Hematopoietic multipotent progenitor cell treated with erythropoietin and hydrocortisone succinate and interleukin-3 and kit ligand, for 17 days (in vitro differentiated cells): Measurements from ENCODE around the gene LRRC73.
"Not testable (repeated sequence)": the region's sequence is repeated elsewhere in the genome, so short reads cannot be mapped to it uniquely, and the experiment has no call there.

Experiments used
- DNase-seq: peaks from one replicate; pipeline ENCODE4 v3.0.0-alpha.2; 2015; ENCODE audit warnings: low spot score

The LRRC73 gene, protein sequence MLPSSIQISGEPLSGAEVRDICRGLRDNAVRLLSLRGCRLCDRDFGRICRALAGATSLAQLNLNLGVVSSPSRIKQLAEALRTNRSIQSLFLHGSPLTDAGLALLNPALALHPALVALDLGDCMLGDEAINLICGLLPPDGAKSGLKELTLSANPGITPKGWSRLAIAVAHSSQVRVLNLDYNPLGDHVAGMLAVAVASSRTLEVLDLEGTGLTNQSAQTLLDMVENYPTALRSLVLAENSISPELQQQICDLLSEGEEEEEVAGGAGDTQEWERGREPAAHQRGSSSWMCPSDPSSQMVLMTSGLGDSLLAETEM

DNA sequence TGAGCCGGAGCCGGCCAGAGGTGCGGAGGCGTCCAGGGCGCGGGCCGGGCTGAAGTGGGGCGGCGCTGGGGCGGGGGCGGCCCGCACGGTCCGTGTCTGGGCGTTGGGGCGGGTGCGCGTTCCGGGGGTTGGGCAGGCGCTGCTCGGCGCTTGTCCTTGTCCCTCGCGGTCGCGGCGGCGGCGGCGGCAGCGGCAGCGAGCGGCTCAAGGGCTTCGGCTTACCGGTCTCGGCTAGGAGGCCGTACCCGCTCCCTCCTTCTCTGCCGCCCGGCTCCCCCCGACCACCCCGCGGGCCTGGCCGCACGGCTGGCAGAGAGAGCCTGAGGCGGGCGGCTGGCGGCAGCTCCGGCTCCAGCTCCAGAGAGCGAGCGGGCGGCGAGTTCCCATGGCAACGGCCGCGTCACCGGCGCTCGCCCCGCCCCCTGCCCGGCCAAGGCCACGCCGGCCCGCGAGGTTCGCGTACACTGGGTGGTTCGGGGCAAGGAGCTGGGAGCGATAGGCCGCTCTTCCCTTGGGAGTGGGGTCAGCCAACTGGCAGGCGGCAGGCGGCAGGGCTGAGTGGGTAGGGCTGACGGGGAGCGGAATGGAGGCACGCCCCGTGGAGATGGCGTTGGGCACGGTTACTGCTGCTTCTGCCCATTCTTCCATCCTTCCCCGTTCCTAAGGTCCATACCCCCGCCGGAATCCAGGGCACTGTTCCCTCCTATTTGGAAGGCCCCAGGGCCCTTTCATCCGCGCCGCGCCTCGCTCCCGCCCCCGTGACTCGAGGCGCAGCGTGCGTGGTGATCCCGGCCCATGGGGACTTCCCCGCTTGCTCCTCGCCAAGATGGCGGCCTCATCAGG lies at the start of gene LRRC73:
Gene LRRC73, minus strand, starts transcription at position 363 of the 843 bp plus-strand sequence. CDS start 561 bp downstream, outside the sequence.
- peak; percentile 87 for DNase-seq

DNA sequence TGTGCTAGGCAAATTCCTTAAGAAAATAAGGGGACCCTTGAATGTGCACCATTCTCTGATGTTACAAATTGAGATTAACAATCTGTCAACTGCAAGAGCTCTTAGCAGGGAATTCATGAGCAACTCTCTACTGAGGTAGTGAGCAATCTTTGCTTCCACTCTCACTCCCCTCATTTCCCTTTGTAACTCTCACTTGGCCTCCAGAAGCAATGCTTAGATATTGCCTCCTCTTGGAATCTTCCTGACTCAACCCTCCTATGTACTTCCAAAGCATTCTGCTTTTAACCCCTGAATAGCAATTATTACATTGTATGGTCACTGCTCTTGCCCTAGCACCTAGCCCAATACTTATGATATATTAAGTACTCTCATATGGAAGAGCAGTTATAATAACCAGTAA lies 49.2 kb upstream of the LRRC73 start:
- DNase-seq: no peak

DNA sequence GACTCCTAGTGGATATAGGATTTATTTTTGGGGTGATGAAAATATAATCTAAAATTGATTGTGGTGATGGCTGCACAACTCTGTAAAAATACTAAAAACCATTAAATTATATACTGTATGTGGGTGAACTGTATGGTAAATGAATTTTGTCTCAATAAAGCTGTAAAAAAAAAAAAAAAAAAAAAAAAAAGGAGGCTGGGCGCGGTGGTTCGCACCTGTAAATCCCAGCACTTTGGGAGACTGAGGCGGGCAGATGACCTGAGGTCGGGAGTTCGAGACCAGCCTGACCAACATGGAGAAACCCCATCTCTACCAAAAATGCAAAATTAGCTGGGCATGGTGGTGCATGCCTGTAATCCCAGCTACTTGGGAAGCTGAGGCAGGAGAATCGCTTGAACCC lies 47.5 kb upstream of the LRRC73 start:
- DNase-seq: not testable (repeated sequence)

DNA sequence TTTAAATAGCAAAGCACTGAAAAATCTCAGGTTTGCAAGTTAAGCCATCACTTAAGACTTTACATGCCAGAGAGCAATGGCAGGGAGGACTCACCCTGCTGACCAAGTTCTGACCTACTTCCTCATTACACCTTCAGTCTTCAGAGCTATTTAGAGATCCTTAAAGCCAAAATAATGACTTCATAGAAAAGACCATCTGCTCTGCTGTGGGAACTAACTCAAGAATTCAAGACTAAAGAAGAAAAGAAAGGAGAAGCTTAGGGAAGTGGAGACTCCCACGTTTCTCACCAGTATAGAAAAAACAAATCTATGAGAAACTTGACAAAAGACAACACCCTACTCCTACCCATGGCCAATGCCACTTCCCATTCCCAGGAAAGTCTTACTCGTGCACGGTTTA lies 37.1 kb upstream of the LRRC73 start:
- no peak for DNase-seq

DNA sequence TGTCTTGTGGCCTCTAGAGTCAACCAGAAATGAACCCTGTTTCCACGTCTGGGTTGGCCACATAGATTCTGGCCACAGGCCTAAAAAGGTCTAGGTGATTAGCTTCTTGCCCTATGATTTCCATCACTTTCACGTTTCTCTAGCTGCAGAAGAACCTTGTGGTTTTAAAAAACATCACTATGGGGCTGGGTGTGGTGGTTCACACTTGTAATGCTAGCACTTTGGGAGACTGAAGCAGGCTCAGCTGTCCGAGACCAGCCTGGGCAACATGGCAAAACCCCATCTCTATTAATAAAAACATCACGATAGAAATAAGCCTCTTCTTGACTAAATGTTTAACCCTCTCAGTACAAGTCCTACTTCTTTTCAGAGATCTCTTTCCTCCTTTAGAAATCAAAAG lies 34.3 kb upstream of the LRRC73 start:
- no peak for DNase-seq

DNA sequence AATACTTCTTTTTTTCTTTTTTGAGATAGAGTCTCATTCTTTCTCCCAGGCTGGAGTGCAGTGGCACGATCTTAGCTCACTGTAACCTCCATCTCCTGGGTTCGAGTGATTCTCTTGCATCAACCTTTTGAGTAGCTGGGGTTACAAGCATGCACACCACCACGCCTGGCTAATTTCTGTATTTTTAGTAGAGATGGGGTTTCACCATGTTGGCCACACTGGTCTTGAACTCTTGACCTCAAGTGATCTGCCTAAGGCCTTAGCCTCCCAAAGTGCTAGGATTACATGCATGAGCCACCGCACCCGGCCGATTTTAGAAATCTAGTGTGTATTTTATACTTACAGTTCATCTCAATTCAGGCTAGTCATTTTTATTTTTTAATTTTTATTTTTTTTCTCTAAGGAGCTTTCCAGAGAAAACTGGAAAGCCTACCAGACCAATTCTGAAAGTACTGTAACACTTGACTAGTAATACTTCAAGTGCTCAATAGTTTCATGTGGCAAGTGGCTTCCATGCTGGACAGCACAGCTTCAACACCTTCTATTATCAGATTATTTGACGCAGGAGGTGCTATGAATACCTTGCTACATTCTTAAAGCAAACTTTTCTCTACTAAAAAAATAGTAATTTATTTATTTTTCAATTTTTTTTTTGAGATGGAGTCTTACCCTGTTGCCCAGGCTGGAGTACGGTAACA lies 31.8 kb upstream of the LRRC73 start:
- no peak for DNase-seq

DNA sequence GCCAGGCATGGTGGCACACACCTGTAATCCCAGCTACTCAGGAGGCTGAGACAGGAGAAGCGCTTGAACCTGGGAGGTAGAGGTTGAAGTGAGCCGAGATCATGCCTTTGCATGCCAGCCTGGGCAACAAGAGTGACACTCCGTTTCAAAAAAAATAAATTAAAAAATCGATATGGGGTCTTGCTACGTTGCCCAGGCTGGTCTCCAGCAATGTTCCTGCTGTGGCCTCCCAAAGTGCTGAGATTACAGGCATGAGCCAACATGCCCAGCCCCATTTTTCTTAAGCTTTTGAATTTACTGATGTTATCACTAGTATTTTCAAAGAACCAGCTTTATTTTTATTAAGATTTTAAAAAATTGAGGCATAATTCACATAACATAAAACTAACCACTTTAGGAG lies 30.4 kb upstream of the LRRC73 start:
- no peak for DNase-seq

DNA sequence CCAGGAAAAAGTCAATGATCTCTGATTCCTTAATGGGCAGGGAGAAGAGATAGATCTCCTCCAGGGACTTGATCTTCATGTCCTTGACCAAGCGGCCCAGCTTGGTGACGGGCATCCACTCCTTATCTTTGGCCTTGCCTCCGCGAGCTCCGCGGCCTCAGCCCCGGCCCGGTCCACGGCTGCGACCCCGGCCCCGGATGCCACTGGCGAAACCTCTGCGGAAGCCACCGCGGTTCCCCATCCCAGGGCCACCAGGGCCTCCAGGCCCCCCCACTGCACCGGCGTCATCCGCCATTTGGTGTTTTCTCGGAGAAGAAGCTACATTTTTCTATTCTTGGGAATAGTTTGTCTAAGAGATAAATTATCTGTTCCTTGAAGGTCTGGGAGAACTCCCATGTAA lies 29.3 kb upstream of the LRRC73 start:
- DNase-seq: not testable (repeated sequence)

DNA sequence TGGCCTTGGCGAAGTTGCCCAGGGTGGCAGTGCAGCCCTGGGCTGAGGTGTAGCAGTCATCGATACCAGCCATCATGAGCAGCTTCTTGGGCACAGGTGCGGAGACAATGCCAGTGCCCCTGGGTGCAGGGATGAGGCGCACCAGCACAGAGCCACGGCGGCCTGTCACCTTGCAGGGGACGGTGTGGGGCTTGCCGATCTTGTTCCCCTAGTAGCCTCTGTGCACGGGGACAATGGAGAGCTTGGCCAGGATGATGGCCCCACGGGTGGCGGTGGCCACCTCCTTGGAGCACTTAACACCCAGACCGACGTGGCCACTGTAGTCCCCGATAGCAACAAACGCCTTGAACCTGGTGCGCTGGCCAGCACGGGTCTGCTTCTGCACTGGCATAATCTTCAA lies 28.8 kb upstream of the LRRC73 start:
- not testable (repeated sequence) for DNase-seq

DNA sequence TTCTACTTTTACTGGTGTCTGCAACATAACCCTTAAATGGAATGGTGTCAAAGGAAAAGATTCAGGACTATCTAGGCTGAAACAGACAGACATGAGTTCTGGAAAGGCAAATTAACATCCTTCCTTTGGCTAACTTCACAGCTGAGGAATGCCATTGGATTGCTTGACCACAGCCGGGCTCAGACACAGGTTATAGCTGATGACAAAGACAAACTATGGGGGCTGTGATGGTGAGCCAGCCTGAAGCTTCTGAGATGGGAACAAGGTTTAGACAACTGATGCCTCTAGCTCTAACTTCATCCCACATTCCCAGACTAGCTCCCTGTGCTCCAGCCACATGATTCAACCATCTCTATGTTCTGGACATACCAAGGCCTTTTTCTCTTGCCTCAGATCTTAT lies 22.1 kb upstream of the LRRC73 start:
- no peak for DNase-seq

DNA sequence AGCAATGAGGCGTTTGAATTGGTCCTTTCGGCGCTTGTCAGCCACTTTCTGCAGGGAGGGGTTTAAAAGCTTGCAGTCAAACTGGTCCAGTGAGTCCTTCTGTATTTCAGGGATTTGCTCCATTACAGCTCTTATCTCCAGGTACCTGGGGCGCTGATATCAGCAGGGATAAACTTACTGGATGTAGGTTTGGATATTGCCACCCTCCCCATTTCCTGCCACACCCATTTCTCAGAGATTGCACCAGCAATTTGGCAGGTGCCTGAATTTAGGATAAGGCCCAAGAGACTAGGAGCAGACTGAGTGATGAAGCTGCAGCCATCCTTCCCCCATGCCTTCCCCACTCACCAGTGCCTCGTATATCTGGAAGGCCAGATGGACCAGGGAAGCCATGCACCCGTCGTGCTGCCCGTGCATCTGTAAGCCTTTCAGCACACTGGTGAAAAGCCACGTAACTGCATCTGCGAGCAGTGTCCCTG lies 14.4 kb upstream of the LRRC73 start:
- no peak for DNase-seq

DNA sequence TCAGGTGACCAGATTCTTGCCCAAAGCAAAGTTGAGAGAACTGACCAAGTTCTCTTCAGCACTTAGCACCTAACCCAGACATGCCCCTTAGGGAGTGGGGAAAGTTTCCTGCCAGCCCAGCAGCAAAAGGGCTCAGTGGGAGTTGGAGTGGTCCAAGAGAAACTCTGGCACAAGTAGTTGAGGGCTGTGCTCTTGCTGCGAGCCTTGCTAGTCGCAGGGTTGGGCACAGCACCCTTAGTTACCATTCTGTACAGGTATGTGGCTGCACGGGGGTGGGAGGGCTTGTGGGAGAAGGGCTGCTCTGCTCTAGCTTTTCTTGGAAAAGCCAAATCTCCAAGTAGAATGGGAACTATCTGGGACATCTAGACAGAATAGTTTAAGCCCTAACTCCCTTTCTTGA lies 13.1 kb upstream of the LRRC73 start:
- DNase-seq: no peak

DNA sequence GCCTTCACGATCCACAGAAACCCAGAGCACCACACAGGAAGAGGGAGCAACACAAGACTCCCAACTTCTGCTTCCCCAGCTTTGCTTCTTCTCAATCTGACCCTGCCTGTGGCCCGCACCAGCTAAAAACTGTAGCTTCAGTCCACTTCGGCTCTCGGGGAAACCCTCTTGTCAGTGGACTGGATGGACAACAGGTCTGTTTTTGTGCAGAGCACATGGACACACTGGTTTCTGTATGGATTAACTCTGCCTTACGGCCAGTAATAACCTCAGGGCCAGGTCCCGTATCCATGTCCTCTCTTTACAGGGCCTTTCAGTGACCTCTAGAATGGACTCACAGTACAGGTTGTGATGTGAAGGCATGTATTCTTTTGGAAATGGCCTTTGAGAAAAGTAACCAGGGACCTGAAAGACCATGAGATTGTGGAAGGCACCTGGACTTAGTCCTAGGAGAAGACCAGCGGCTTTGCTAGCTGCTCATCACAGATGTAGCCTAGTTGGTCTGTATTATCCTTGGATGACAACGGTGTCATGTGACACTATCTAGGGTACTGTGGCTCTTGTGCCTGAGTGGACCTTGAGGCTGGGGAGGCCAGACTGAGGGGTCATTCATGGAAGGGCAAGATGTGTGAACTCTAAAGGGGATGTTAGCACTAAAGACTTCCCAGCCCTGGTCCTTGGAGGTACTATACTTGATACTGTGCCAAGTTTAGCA lies 12.6 kb upstream of the LRRC73 start:
- DNase-seq: no peak

DNA sequence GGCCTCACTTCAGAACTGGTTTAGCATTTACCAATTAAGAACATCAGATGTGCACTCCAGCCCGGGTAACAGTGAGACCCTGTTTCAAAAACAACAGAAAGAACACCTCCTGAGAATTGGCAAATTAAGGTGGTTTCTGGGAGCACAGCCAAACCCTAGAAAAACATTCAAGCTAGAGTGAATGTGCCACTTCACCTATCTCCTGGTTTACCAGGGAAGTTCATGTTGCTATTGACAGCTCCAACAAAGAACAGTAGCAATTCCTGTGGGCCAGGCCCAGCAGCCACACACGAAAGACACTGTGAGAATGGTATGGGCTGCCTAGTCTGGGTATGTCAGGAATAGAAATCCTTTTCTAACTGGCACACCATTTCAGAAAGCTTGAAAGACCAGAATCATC lies 11.7 kb upstream of the LRRC73 start:
- DNase-seq: no peak

DNA sequence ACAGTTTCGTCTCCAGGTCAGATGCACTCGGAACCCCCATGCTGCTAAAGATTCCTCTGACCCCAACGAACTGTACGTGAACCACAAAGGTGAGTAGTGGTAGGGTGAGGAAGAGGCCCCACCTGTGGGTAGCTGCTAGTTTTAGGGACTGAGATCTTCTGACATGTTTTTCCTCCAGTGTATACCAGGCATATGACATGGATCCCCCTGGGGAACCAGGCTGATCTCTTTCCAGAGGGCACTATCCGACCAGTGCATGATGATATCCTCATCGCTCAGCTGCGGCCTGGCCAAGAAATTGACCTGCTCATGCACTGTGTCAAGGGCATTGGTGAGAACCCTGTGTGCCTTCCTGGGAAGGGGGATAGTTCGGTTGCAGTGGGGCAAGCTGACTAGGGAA lies 10.0 kb upstream of the LRRC73 start:
- DNase-seq: no peak

DNA sequence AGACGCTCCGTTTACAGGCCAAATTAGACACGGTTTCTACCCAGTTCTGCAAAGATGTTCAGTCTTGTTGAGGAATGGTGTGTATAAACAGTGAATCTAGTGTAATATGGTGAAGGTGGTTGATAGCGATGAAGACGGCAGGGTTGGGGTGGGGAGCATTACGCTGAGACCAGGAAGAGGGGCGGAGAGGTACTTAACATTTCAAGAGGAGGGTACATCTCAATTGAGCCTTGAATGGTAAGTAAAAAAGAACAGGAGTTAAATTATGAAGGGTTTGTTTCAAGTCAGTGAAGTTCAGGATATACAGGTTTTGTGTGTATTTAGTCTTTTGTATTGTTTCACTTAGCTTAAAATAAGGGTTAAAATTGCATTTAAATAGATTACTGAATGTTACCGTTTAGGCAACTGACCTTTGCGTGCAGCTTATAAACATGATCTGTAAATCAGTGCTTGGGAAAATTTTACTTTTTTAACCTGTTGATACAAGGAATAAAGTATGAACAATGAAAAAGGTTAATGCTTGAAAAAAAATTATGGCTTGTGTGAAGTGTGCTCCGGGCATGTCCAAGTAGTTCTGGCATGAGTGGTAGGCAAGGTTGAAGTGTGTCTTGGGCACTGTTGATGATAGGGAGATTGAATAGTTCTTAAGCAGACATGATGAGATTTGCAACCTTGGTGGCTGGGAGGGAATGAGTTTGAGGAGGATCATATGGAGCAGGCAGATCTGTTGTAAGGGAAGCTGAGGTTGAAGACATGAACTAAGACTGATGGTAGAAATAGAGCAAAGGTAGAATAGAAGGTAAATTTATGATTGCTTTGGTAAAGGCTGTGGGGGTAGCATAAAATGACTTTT lies 7.6 kb upstream of the LRRC73 start:
- DNase-seq: no peak

DNA sequence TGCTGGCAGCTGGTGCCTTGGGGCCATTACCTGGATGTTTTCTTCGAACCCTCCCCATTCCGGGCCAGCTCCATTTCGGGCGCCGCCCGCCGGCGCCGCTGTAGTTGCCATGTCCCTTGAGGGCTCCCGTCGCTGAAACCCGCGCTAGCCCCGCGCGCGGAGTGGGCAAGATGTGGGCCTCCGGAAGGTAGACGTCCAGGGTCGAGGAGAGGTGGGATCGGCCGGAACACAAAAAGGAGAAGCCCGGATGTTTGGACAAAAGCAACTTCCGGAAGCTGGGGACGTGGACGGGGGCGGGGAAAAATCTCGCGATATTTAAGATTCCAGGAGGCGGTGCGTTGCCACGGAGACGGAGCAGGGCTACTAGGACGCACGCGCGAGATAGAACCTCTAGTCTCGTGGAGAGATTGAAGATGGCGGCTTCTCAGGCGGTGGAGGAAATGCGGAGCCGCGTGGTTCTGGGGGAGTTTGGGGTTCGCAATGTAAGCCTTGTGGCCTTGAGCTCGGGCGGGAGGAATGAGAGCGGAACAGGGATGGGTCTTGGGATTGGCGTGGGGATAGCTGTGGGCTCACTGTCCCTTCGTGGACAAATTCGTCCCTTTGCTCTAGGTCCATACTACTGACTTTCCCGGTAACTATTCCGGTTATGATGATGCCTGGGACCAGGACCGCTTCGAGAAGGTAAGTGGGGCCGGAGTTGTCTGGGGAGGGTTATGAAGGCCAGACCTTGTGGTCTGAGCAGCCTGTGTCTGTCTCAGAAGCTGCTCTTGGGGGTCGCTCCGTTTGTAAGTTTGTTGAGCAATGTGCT lies 6.8 kb upstream of the LRRC73 start, which contains the start of the genes POLR1C and YIPF3:
Gene POLR1C, plus strand, starts transcription at position 393 of the 808 bp plus-strand sequence. Its CDS starts 21 bp downstream, at position 414.
Gene YIPF3, minus strand, starts transcription at position 230 of the 808 bp plus-strand sequence. Its CDS starts 119 bp downstream, at position 111.
- DNase-seq: peak; percentile 99

DNA sequence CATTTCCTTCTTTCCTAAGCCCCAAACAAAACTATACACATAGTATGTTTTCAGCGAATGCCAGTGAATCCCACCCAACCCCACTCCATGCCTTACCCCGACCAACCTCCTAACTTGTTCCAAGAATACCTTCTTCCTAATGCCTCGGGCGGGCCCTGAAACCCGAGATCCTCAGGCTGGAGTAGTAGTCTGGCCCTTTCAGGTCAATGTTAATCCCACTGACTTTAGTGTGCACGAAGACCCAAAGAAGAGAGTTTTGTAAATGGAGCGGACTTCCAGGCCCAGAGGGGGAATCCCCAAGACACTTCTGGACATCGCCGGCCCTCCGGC lies 6.2 kb upstream of the LRRC73 start:
- no peak for DNase-seq

DNA sequence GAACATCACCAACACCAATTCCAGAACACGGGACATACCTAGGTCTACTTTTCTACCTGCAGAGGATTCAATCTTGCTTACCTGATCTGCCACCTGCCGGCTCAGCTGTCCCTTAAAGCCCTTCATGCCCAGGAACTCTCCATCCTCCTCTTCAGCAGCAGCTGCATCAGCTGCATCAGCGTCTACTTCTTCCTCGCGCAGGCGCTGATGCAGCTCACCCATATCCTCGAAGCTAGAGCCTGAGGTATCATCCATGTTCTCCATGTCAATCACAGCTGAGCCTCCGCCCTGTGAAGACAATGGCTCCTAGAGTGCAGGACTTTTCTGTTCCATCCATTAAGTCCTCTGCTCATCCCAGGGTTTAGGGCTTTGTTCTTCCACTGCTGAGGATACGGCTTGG lies 5.7 kb upstream of the LRRC73 start:
- DNase-seq: no peak

DNA sequence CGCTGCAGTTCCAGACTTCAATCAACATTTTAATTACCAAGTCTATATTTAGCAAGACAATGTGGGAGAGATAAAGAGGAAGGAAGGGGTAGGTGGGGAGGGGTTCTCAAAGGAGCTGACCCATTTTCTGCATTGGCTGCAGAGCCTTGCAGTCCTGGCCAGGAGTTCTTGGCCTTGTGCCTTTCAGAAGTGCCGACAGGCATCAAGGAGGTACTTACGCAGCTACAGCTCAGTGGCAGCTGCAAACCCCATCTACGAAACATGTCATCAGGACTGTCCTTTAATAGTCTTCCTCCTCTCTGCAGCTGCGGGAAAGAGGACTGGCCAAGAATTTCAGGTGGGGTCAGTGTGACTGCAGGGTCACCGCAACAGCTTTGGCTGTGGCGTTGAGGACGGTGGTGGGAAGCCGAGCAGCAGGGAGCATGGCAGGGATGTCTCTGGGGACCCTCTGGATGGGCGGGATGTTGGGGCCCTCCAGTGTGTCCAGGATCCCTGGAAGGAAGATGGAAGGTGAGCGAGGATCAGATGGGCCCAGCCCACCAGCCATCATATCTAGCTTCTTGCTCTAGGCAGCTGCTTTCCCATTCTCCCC lies 1.8 kb upstream of the LRRC73 start:
- no peak for DNase-seq
